Measurements from ENCODE around the gene KLHL3.
A peak's percentile ranks its signal among the peaks of the same experiment; 100 is the strongest.

Gene KLHL3

DNA sequence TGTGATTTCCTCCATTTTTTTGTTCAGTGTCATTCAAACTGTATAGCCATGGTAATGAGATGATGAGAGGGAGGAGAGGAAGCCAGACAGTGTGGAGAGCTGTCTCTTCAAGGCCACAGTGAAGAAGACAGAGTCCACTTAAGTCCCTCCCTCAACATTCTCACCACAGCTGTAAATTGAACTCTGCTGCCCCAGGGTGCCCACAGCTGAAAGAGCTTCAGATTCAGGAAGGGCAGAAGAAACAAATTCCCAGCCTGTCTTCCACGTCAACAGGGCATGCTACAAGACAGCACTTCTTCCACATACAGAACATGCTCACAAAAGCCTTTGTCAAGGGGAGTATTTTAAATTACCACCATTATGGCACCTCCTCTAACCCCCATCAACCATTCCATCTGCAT, 100.4 kb downstream of the KLHL3 start:
- DNase-seq = no peak

DNA sequence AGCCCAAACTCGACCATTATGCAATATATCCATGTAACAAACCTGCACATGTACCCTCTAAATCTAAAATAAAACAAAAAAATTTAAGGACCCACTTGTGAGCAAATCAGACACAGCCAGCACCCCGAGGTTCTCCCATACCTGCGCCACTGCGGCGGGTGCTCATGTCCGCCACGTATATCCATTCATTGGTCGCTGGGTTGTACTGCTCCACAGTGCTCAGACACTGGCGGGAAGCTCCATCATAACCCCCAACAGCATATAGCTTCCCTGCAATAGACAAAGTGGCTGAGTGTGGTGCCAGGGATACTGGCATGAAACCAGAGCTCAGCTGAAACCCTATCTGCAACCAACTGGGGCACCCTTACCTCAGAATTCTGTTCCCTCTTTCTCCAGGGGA, 102.0 kb downstream of the KLHL3 start:
- DNase-seq = no peak

DNA sequence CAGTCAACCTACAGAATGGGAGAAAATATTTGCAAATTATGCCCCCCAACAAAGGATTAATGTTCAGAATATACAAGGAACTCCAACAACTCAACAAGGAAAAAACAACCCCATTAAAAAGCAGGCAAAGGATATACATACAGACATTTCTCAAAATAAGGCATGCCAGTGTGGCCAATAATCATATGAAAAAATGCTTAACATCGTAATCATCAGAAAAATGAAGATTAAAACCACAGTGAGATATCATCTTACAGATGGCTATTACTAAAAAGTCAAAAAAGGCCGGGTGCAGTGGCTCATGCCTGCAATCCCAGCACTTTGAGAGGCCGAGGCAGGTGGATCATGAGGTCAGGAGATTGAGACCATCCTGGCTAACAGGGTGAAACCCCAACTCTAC, 103.2 kb downstream of the KLHL3 start:
- no peak for DNase-seq

DNA sequence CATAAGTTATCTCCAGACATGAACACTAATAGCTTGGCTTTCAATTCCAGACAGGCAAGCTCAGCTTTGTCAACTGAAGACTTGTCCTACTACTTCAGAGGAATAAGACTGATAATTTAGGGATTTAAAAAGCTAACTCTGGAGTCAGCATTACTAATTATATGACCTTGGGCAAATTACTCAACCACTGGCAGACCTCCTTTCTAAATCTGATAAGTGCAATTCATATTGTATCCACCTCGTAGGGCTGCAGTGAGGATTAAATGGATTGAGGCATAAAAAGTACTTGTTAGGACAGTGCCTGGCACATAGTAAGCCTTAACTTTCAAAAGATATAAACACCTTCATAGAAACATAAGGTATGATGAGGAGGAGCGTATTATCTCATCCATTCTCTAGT, 104.4 kb downstream of the KLHL3 start:
- DNase-seq = no peak

DNA sequence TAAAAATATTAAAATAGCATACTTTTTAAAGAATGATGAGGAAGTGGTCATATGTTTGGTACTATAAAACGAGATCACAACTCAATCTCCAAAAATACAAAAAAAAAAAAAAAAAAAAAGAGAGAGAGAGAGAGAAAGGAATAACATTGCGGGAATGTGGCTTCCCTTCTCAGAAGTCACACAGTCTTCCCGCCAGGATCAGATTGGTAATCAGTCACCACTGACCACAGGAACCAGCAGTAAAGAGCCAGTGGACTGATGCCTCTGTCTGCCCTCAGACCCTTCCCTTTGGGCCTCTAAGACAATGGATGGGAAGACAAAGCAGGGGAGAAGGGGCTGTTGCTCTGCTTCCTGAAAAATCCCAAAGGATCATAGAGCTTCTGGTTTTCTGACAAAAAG, 104.9 kb downstream of the KLHL3 start:
- DNase-seq = no peak

DNA sequence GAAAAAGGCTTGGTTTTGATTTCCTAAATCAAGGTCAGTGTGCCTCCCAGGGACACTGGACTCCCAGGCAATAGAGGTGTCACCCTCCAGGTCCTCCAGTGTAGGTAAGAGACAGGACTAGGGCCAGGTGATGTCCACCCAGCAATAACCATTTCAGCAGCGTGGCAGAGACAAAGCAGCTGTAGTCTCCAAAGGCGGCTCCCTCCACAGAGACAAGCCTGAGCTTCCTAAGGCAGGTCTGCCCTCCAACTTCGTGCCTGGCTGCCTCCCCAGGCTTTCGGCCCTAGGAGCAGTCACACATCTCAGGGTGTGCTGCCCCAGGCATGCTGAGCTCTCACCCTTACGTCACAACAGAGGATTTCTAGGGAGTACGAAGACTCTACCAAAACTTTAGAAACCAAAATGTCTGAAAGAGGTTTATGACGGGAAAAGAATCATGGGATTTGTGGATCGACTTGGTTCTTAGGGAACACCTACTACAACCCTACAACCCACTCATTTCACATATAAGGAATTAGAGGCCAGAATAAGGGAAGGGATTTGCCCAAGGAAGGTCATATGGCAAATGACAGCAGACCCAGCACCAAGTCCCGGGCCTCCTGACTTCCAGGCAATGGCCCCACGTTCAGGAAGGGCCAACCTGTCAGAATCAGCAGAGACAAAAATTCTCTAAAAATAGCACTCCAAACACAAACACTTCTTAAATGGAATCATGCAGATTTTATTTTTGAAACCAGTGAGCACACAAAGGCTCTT, 105.5 kb downstream of the KLHL3 start:
- no peak for DNase-seq

DNA sequence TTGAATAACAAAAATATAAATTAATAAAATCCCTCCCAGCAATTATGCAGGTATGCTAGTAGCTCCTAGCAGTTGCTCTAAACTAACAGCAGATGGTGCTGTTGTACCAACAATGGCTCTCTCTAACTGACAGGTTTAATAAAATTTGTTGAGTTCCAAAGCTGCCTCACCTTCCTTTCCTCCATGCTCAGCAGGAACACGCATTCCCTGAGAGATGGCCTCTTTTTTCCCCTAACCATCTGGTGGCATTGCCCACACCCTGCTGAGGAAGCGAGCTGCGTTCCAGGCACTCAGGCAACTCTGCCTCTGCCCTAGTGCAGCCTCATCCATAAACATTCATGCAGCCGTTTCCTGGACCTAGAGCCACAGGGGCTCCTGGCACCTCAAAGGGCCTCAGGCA, 106.2 kb downstream of the KLHL3 start:
- peak in 1 of 56 donors; percentile 35 for DNase-seq

DNA sequence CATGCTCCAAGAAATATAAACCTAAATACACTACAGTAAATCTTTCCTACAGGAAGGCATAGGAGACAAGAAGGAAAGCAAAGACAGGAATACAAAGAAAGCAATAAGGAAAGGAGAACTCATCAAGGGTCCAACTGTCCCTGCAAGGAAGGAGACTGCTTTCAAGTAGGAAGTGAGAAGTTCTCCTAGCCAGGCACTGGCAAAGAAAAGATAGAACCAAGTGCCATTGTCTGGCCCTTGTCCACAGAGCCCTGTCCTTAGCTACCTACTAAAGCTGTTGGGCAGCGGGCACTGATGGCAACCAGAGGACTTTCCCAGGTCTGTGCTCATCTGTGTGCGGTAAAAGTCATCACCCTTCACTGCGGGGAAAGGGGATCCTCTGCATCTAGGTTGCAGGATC, 108.2 kb downstream of the KLHL3 start:
- DNase-seq = no peak

DNA sequence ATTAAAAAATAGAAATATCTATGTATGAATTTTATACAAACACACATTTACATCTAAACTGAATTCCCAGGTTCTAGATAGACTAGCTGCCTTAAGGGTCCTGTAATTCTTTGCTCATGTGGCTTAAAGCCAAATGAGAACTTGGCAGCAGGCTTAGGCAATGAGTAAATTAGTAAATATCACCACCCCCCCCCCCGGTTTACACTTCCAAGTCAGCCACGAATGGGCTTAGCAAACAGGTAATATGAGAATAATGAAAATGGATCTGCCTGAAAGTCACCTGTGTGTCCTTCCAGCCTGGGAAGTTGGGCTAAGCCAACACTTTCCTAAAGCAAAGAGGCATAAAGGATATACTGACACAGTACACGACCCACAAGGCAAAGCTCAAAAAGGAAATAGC, 108.6 kb downstream of the KLHL3 start:
- DNase-seq = no peak

DNA sequence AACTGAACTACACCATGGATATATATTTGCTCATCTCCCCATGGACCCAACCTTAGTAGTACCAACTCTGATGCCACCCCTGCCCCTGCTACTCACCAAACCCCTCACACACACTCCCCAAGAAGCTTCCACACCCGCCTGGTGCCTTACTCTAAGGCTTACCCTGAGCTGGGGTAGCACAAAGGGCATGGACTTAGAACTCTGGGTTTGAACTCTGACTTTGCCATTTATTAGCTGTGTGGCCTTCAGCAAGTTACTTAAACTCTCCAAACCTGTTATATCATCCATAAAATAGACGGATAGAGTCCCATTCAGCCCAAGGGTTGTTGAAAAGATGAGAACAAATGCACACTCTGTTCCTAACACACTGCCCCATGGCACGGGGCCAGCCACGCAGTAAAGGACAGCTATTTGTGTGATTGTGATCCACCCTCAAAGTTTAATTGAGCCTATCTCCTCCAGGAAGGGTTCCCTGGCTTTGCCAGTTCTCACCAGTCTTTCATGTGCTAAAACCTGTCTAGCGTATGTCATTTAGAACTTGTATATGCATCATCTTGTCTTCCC, 111.0 kb downstream of the KLHL3 start:
- DNase-seq = peak in 2 of 56 donors; percentile 15 to 26

DNA sequence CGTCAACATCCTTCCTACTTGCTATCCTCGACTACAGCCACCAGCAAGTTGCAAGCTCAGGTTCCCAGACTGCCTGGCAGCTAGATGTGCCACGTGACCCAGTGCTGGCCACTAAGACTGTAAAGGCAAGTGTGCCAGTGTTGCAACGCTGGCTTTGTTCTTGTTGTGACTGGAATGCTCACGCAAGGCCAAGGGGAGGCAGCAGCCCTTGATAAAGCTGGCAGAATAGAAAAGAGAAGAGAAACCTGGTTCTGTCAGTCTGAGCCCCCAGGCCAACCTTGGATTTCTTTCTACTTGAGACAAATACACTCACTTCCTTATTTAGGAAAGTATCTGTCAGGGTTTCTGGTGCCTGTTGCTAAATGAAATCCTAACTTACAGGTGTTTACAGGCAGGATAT, 113.0 kb downstream of the KLHL3 start:
- peak in 55 of 56 donors; percentile 18 to 90 (median 77) for DNase-seq

DNA sequence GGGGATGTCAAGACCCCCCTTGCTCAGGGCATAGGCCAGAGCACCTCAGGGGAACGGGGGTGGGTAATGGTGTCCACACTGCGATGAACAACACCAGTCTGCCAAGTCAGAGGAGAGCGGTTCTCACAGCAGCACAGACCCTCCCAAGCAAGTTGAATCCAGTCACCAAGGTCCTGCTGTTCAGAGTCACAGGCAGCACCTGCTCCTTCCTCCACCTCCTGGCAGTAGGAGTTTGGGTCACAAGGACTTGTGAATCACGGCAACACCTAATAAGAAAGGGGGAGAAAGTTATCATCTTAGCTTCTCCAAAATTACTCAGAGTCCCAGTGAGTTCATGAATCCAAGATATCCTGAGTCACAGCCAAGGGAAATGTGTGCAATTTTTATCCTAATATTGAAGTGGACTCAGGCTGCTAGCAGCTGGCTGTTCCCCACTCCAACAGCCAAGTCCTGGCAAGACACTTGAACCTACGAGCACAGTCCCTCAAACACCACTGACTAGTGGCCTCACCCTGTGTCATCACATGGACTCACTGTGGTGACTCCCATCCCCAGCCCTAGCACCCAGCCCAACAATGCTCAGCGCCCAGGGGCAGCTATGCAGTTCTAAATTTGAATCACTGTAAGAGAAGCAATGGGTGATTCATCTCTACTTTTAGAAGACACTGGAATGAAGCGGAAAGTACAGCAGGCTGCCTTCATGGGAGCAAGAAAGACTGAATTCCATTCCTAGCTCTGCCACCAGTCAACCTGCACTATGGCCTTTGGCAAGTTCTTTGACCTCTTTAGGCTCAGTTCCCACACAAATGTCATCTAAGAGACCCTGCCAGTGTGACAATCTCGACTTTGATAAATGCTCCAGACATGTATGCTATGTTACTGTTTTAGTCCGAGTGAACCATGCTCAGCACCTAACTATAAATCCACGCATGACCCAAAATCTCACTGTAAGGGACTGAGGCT, 113.7 kb downstream of the KLHL3 start:
- DNase-seq = peak in 13 of 56 donors; percentile 9 to 50 (median 34)

DNA sequence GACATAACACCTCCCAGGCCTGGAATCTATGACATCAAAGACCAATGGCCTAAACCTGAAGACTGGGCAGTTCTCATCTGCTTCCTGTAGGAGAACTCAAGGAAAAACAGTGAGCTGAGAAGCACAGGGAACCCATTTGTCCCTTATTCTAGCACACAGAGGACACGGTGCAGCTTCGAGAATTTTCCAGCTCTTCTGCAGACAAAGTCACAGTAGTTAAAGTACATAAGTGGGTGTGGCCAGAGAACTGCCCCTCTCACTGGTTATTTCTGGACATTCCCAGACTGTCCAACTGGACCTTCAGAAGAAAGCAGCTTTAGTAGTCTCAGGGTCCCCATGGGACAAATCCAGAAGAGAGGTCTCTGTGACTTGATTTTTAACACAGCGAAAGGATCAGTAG, 114.6 kb downstream of the KLHL3 start:
- no peak for DNase-seq

DNA sequence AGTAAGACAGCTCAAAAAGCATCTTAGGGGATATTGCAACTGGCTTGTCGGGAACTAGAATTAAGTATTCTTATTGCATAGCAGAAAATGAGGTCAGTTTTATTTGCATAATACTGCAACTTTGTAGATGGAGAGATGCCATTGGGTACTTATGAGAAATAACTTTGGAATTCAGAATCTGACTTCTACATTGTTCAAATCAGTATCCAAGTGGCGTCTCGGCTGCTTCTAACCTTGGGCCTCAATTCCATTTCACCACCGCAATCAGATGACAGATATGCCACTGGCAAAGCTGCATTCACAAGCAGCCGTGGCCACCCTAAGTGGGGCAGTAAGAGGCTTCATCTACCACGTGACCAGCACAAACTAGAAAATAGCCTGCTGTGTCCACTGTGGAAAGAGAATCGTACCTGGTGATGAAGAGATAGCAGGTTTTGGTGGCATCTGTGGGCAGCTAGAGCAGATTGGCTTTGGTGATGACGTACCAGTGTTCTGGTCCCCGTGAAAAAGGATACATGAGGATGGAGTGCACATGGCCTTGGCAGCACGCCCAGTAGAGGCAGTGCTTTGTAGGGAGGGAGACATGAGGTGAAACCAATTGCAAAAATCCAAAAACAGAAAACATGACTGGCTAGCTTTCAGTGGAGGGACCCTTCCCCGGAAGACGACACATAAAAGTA, 116.6 kb downstream of the KLHL3 start:
- peak in 31 of 56 donors; percentile 13 to 65 (median 29) for DNase-seq

DNA sequence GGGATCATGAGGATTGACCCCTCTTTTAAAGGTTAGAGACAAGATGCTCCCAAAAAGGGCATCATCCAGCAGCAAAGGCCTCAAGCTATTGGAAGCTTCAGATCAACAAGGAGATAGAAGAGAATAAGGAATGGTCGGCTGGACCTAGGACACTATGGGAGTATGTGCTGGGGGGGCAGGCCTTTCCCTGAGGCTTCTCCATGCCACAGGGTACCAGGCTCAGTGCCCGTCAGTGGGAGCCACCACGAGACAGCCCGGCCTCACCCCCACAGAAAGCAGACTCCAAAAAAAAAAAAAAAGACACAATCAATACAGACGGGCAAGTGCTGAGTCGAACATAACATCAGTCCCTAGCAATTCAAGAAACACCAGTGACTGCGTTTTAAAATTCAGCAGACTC, 117.4 kb downstream of the KLHL3 start:
- no peak for DNase-seq

DNA sequence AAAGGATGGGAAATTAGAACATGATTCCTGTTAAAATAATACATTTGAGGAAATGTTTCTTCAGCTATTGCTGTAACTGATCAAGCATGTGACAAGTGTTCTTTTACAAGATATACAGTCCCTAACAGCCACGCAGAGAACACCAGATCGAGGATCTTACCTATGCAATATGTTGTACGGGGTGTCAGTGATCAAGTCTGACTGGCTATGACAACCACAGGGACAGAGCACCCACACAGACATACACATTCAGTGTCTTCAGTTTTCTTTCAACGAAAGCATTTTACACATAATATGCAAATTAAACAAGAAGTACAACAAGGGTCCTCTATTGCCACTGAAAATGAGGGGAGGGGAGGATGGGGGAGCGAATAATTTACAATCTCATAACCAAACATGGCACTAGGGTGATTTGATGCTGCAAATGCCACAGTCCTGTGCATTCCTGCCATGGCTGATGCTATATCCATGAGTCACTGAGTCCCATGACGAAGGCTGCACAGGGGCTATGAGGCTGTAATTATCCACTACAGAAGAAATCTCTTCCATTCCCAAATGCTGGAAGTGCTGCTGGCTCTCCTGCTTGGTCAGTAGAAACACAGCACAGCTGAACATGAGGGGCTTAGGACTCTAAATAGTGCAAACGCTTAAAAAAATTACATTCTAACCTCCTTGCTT, 118.2 kb downstream of the KLHL3 start:
- DNase-seq = peak in 1 of 56 donors; percentile 11

DNA sequence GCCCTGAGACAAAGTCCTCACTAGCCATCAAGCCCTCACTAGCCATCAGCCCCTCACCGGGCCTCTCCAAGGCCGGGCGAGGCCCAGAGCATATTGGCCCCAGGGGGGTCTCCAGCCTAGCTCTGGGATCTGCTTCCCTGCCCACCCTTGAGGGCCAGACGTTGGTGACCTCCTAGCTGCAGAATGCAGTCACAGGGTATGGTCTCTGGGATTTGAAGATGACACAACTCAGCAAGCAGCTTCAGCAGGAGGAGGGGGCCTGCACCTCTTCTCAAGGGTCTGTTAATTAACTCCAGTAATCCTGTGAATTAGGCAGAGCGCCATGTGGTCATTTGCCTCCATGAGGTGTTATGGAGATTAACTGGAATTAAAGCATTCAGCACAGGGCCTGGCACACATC, 119.8 kb downstream of the KLHL3 start:
- no peak for DNase-seq

DNA sequence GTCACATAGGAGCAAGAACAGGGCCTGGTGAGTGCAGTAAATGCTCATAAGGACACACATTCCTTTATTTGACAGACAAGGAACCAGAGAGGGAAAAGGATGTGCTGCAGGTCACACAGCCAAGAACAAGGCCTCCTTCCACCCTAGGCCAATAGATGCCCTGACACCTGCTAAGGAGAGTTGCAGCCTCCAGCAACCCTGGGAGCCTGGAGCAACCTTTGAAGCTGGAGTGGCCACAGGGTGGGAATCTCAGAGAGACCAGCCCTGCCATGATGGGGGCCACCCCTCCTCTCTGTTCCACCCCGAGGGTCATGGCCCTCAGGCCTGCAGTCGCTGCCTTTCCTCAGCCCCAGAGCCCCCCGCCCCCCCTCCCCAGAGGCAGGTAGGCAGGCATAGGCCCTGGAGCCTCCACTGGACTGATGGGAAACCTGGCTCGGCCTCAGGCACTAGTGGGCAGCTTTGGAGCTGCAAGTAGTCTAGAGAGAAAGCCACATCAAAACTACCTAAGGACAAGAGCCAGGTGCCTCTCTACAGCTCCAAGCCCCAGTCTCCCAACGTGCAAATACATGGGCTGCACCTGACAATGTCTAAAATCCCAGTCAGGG, 120.6 kb downstream of the KLHL3 start:
- no peak for DNase-seq

DNA sequence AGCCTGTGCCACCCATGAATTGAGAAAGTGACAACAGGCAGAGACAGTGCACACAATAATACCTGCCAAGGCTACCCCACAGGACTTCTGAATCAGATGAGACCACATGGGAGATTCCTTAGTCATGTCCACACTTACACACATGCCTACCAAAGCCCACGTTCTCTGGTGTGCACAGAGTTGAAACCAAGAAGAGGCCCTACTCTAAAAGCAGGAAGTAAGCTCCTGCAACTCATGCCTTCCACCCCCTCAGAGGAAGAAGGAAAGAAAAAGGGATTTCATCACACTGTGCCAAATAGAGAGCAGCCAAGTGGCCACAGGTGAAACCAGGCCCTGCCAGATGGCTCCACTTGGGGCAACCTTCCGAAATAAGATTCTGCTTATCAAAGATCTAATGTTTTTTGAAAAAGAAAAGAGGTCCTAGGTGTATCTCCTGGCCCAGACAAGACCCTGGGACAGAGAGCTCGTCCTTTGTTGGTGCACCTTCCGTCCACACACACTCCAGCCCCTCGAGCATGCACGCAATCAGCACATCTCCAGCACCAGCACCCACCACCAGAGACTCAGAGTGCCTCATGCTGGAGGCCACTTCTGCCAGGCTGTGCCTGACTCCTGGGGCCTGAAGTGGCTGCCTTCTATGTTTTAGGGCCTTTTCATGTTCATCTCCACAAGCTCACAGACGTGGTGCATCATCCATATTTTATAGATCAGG, 122.2 kb downstream of the KLHL3 start:
- no peak for DNase-seq

DNA sequence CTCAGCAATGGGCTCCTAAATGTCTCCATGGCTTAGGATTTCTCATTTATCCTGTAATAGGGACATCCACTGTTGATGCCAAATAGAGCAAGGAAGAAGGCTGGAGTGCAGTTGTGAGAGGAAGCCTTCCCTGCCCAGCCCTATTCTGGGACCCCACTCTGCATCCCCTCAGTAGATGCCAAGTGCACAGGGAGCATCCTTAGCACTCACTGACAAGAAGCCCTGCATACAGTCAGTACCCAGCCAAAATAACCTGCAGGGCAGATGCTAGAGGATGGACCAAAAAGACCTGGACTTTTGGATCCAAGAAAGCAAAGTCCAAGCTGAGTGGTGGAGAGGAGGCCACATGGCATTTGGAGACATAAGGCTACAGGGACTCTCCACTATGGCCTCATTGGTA, 123.3 kb downstream of the KLHL3 start:
- no peak for DNase-seq

Data from nucleus accumbens (tissue), 56 donors.